Hematopoietic multipotent progenitor cell treated with erythropoietin and hydrocortisone succinate and interleukin-3 and kit ligand, for 4 days (in vitro differentiated cells): ENCODE measurements around the gene NEU3.
"Not testable (repeated sequence)": the region's sequence is repeated elsewhere in the genome, so short reads cannot be mapped to it uniquely, and the experiment has no call there.

Experiments
- DNase-seq: peaks from one replicate; pipeline ENCODE4 v3.0.0-alpha.2; 2015

The NEU3 gene

GRCh38 chr11:75031771-75032549 lies 43.2 kb downstream of the NEU3 start:
- peak; percentile 78 for DNase-seq

- DNase-seq, result no peak
Observed at GRCh38 chr11:75032550-75032935, 43.8 kb downstream of the NEU3 start.

GRCh38 chr11:75033916-75034315 lies 45.2 kb downstream of the NEU3 start:
- DNase-seq, result no peak

GRCh38 chr11:75035256-75035655 lies 46.5 kb downstream of the NEU3 start:
- no peak for DNase-seq

GRCh38 chr11:75035911-75036565 lies 47.3 kb downstream of the NEU3 start:
- peak; percentile 51 for DNase-seq

- no peak for DNase-seq
Observed at GRCh38 chr11:75040167-75040770, 51.5 kb downstream of the NEU3 start.

- DNase-seq, result no peak
Observed at GRCh38 chr11:75041263-75041662, 52.5 kb downstream of the NEU3 start.

GRCh38 chr11:75041821-75042220 lies 53.1 kb downstream of the NEU3 start:
- DNase-seq, result not testable (repeated sequence)

GRCh38 chr11:75044381-75045170 lies 55.8 kb downstream of the NEU3 start:
- not testable (repeated sequence) for DNase-seq

GRCh38 chr11:75046668-75047067 lies 57.9 kb downstream of the NEU3 start:
- DNase-seq, result not testable (repeated sequence)

GRCh38 chr11:75047191-75047590 lies 58.5 kb downstream of the NEU3 start:
- no peak for DNase-seq

GRCh38 chr11:75049501-75050266 lies 61.0 kb downstream of the NEU3 start:
- DNase-seq, result not testable (repeated sequence)

GRCh38 chr11:75050516-75050915 lies 61.8 kb downstream of the NEU3 start:
- DNase-seq, result no peak

GRCh38 chr11:75051043-75051442 lies 62.3 kb downstream of the NEU3 start:
- no peak for DNase-seq

GRCh38 chr11:75052457-75052856 lies 63.7 kb downstream of the NEU3 start:
- no peak for DNase-seq

- no peak for DNase-seq
Observed at GRCh38 chr11:75055511-75055910, 66.8 kb downstream of the NEU3 start.

- no peak for DNase-seq
Observed at GRCh38 chr11:75056814-75057213, 68.1 kb downstream of the NEU3 start.

- no peak for DNase-seq
Observed at GRCh38 chr11:75059299-75059698, 70.6 kb downstream of the NEU3 start.

GRCh38 chr11:75063741-75064314 lies 75.1 kb downstream of the NEU3 start:
- DNase-seq, result no peak

- no peak for DNase-seq
Observed at GRCh38 chr11:75066061-75066460, 77.3 kb downstream of the NEU3 start.
